ENCODE measurements around the gene SOD3.

DNA sequence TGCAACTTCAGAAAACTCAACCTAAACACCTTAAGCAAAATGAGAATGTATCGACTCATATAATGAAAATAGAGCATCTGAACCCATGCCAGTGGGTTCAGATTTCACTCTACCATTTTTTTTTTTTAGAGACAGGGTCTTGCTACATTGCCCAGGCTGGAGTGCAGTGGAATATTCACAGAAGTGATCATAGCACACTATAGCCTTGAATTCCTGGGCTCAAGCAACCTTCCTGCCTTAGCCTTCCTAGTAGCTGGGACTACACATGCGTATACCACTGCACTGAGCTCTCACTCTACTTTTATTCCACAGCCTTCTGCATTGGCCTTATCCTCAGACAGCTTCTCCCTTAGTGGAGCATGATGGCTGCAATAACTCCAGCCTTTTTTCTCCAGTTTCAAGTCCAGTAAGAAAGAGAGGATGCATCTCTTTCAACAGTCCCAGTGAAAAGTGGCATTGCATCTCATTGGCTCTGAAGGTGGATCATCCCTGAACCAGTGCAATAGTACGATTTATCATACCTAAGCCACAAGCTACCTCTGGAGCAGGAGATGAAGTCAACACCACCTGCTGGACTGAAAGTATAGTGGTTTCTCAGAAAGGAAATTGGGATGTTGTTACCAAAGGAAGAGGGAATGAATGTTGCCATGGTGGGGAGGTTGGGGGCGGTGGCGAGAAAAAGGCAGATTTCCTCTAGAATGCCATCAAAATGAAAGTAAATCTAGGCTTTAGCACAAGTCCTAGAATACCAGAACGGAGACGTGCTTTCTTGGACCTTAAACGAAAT is 2.0 kb upstream of the SOD3 start:
- TF ChIP-seq ZNF232 (CRISPR knock-in tag; IDR thresholded peaks at IDR 0.05): no peak
- TF ChIP-seq, protein P1, sequence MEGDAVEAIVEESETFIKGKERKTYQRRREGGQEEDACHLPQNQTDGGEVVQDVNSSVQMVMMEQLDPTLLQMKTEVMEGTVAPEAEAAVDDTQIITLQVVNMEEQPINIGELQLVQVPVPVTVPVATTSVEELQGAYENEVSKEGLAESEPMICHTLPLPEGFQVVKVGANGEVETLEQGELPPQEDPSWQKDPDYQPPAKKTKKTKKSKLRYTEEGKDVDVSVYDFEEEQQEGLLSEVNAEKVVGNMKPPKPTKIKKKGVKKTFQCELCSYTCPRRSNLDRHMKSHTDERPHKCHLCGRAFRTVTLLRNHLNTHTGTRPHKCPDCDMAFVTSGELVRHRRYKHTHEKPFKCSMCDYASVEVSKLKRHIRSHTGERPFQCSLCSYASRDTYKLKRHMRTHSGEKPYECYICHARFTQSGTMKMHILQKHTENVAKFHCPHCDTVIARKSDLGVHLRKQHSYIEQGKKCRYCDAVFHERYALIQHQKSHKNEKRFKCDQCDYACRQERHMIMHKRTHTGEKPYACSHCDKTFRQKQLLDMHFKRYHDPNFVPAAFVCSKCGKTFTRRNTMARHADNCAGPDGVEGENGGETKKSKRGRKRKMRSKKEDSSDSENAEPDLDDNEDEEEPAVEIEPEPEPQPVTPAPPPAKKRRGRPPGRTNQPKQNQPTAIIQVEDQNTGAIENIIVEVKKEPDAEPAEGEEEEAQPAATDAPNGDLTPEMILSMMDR (IDR thresholded peaks at IDR 0.05): no peak
- TF ChIP-seq, protein P2, sequence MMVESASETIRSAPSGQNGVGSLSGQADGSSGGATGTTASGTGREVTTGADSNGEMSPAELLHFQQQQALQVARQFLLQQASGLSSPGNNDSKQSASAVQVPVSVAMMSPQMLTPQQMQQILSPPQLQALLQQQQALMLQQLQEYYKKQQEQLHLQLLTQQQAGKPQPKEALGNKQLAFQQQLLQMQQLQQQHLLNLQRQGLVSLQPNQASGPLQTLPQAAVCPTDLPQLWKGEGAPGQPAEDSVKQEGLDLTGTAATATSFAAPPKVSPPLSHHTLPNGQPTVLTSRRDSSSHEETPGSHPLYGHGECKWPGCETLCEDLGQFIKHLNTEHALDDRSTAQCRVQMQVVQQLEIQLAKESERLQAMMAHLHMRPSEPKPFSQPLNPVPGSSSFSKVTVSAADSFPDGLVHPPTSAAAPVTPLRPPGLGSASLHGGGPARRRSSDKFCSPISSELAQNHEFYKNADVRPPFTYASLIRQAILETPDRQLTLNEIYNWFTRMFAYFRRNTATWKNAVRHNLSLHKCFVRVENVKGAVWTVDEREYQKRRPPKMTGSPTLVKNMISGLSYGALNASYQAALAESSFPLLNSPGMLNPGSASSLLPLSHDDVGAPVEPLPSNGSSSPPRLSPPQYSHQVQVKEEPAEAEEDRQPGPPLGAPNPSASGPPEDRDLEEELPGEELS (CRISPR knock-in tag; IDR thresholded peaks at IDR 0.05): no peak
- TF ChIP-seq, protein P3, sequence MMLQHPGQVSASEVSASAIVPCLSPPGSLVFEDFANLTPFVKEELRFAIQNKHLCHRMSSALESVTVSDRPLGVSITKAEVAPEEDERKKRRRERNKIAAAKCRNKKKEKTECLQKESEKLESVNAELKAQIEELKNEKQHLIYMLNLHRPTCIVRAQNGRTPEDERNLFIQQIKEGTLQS (CRISPR knock-in tag; conservative IDR thresholded peaks at IDR 0.05): no peak
- TF ChIP-seq TCF7 (CRISPR knock-in tag; IDR thresholded peaks at IDR 0.05; ENCODE audit: low read depth): no peak
- TF ChIP-seq NFYB (CRISPR knock-in tag; conservative IDR thresholded peaks at IDR 0.05; ENCODE audit: low read depth): no peak
- TF ChIP-seq, protein P4, sequence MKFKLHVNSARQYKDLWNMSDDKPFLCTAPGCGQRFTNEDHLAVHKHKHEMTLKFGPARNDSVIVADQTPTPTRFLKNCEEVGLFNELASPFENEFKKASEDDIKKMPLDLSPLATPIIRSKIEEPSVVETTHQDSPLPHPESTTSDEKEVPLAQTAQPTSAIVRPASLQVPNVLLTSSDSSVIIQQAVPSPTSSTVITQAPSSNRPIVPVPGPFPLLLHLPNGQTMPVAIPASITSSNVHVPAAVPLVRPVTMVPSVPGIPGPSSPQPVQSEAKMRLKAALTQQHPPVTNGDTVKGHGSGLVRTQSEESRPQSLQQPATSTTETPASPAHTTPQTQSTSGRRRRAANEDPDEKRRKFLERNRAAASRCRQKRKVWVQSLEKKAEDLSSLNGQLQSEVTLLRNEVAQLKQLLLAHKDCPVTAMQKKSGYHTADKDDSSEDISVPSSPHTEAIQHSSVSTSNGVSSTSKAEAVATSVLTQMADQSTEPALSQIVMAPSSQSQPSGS (CRISPR knock-in tag; IDR thresholded peaks at IDR 0.05; ENCODE audit: borderline replicate concordance, low read depth): no peak
- TF ChIP-seq, protein P5, sequence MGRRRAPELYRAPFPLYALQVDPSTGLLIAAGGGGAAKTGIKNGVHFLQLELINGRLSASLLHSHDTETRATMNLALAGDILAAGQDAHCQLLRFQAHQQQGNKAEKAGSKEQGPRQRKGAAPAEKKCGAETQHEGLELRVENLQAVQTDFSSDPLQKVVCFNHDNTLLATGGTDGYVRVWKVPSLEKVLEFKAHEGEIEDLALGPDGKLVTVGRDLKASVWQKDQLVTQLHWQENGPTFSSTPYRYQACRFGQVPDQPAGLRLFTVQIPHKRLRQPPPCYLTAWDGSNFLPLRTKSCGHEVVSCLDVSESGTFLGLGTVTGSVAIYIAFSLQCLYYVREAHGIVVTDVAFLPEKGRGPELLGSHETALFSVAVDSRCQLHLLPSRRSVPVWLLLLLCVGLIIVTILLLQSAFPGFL (CRISPR knock-in tag; IDR thresholded peaks at IDR 0.05; ENCODE audit: borderline replicate concordance): no peak
- TF ChIP-seq NR3C1 (CRISPR knock-in tag; conservative IDR thresholded peaks at IDR 0.05; ENCODE audit: low read depth): no peak
- no peak for TF ChIP-seq TP53 (CRISPR knock-in tag; IDR thresholded peaks at IDR 0.05)
- no peak for TF ChIP-seq ZNF423 (CRISPR knock-in tag; IDR thresholded peaks at IDR 0.05)
